HuH-7.5 (cell line): ENCODE measurements around the gene CD151.

ENCODE experiments used
- DNase-seq: peaks from one replicate; pipeline ENCODE4 v3.0.0; 2011; ENCODE audit warnings: low spot score

Gene CD151

GRCh38 chr11:858053-858761 is 25.5 kb downstream of the CD151 start:
- no peak for DNase-seq

- no peak for DNase-seq
These were observed 26.1 kb downstream of the CD151 start for GRCh38 chr11:858762-859339.

- DNase-seq: no peak
These were observed 26.8 kb downstream of the CD151 start for GRCh38 chr11:859394-860131.

- DNase-seq: peak; percentile 28
These were observed 27.7 kb downstream of the CD151 start for GRCh38 chr11:860234-861104.

- no peak for DNase-seq
These were observed 28.3 kb downstream of the CD151 start for GRCh38 chr11:861105-861479.

GRCh38 chr11:862081-862661 is 29.4 kb downstream of the CD151 start:
- DNase-seq: peak; percentile 21

GRCh38 chr11:862696-863022 is 29.9 kb downstream of the CD151 start:
- no peak for DNase-seq

- DNase-seq: no peak
These were observed 30.5 kb downstream of the CD151 start for GRCh38 chr11:863023-863909.

GRCh38 chr11:863910-864827 is 31.4 kb downstream of the CD151 start:
- DNase-seq: no peak

GRCh38 chr11:864898-865297 is 32.1 kb downstream of the CD151 start:
- DNase-seq: no peak

- no peak for DNase-seq
These were observed 33.0 kb downstream of the CD151 start for GRCh38 chr11:865462-866430.

- DNase-seq: no peak
These were observed 33.7 kb downstream of the CD151 start for GRCh38 chr11:866481-866880.

- DNase-seq: no peak
These were observed 35.2 kb downstream of the CD151 start for GRCh38 chr11:867856-868358.

GRCh38 chr11:868394-868793 is 35.6 kb downstream of the CD151 start:
- no peak for DNase-seq

GRCh38 chr11:868802-869201 is 36.0 kb downstream of the CD151 start:
- no peak for DNase-seq

- no peak for DNase-seq
These were observed 36.8 kb downstream of the CD151 start for GRCh38 chr11:869399-870126.

- no peak for DNase-seq
These were observed 37.3 kb downstream of the CD151 start for GRCh38 chr11:870127-870413.

GRCh38 chr11:870418-870817 is 37.7 kb downstream of the CD151 start:
- DNase-seq: no peak
